DMS114 treated with DMSO at 0.1 percent for 48 hours (cell line): Measurements from ENCODE around the gene MSANTD3.

Experiments used
- DNase-seq: peaks from one replicate; lab custom pipeline; 2025; ENCODE audit not compliant: unreplicated experiment; lab: John Stamatoyannopoulos, UW

Gene MSANTD3

GRCh38 chr9:100465274-100465673, 38.3 kb downstream of the MSANTD3 start:
- no peak for DNase-seq

- no peak for DNase-seq
Observed at GRCh38 chr9:100465761-100466160, 38.8 kb downstream of the MSANTD3 start.

GRCh38 chr9:100466171-100466828, 39.4 kb downstream of the MSANTD3 start:
- no peak for DNase-seq

GRCh38 chr9:100466829-100467221, 39.9 kb downstream of the MSANTD3 start:
- DNase-seq = no peak

- DNase-seq = no peak
Observed at GRCh38 chr9:100468041-100468440, 41.1 kb downstream of the MSANTD3 start.

DNA sequence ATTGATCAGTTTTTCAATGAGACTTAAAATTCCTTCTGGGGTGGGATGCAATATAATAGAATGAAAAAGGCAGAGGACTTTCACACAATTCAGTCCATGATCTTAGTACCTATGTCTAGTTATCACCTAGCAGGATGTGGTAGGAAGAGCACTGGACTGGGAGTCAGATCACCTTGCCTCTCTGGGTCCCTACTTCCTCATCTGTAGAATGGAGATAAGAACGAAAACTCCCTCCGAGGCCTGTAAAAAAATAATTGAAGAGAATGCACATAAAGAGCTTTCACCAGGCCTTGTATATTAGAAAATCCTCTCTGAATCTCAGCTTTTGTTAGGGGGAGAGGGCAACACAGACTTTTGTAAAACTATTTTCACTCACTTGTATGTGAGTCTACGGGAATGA, 45.3 kb downstream of the MSANTD3 start:
- no peak for DNase-seq

DNA sequence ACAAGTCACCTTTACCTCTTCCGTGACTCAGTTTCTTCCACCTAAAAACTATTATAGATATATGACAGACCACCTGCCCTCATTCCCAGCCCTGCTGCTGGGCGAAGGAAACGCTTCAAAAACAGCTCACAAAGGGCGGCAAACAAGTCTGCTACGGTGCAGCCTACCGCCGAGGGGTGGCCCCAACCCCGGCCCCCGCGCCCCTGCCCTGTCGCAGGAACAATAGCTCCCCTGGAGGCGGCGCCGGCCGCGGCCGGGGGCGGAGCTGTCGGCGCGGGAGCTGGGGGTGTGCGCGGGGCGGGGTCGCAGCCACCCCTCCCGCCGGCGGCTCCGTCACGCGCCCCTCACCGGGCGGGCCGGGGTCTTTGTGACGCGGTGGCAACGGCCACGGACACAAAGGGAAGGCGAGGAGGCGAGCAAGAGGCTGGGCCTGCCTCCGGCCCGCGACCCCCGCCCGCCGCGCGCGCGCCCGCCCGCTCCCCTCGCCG, 45.9 kb downstream of the MSANTD3 start, which contains the start of gene TMEFF1:
TMEFF1 (plus strand) TSS at position 362 of the 488 bp plus-strand sequence. CDS start 396 bp downstream, outside the sequence.
- DNase-seq = no peak

- DNase-seq = no peak
Observed at GRCh38 chr9:100473276-100474081, 46.5 kb downstream of the MSANTD3 start.

DNA sequence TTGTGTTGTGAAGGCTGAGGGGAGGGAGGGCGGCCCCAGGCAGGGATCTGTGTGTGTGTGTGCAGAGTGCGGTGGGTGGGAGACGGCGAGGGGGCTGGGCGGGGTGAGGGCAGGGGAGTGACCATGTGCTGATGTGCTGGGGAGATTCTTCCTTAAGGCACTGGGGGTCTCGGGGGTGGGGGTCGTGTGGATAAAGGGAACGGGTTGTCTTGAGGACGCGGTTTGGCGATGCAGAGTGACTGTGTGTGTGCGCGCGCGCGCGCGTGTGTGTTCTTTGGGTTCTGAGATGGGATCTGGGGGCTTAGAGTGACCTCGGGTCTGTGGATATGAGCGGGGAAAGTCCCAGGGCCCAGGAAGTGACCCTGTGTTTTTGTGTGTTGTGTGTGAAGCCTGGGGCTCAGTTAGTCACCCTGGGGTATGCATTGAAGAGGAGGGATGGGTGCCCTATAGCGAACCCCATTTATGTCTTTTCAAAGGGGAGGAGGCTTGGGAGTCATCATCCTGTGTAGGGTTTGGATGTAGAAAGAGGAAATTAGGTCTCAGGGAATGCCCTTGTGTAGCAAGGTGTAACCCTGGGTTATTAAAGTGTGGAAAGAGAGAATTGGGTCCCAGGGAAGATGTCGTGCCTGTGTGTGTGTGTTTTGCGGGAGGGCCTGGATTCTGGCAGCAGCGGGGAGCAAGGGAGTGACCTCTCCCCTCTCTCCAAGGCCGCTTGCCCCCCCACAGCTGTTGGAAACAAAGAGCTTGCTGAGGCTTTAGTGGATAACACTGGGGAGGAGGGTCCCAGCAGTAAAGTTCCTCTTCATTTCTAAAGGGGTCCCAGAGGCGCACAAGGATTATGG, 47.4 kb downstream of the MSANTD3 start:
- DNase-seq = no peak

DNA sequence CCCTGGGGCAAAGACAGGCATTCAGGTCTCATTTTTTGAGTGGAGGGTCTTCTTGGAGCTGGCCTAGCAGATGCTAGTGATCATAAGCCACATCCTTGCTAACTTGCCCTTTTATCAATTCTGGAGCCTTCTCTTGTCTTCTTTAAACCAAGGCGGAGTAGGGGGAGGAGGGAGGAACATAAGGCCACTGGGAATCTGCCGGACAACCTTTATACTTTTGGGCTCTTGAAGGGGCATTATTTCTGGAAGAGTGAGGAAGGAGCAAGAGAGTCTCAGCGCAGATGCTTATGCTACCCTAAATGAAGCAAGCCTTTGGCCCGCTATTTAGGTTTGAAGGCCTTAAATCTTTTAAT, 48.0 kb downstream of the MSANTD3 start:
- no peak for DNase-seq

DNA sequence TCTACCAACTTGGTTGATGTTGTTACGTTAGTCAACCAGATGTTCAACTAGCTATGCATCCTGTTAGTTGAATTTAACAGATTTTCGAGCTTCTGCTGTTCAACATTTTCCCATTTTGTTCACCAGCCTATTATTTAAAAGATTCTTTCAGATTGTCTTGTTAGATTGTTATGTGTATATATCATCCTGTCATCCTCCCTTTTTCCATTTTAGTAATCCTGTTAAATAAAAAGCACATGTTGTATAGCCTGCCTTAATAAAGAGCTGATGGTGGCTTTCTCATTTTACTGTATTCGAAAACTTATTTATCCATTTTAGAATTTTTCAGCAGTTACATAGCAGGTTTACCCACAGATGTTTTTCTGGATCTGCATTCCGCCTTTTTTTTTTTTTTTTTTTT, 50.3 kb downstream of the MSANTD3 start:
- DNase-seq = no peak

GRCh38 chr9:100478192-100478591, 51.2 kb downstream of the MSANTD3 start:
- DNase-seq = no peak

DNA sequence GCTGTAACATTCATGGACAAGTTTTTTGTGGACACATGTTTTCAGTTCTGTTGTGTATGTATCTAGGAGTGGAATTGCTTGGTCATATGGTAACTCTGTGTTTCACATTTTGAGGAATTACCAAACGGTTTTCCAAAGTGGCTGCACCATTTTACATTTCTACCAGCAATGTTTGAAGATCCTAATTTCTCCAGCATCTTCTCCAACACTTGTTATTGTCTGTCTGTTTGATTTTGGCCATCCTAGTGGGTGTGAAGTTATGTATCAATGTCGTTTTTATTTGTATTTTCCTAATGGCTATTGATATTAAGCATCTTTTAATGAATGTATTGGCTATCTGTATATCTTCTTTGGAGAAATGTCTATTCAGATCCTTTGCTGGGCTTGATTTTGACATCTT, 52.9 kb downstream of the MSANTD3 start:
- DNase-seq = no peak

GRCh38 chr9:100485196-100485595, 58.3 kb downstream of the MSANTD3 start:
- no peak for DNase-seq

DNA sequence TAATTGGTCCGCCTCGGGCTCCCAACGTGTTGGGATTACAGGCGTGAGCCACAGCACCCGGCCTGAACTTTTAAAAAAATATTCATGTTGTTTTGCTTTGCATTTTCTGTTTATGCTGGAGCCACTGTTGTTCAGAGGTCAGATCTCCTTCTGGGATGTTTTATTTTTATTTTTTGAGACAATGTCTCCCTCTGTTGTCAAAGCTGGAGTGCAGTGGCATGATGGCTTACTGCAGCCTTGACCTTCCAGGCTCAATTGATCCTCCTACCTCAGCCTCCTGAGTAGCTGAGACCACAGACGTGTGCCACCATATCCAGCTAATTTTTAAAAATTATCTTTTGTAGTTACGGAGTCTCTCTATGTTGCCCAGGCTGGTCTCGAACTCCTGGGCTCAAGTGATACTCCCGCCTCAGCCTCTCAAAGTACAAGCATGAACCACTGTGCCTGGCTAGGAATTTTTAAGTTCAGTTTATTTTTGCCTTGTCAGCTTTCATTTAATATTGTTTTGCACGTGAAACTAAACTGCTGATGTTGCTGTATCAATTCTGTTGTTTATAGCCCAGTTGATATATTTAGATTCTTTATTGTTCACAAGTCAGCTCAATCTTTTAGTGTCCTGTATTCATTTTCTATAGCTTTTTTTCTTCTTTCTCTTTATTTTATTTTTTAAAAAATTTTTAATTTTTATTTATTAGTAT, 59.7 kb downstream of the MSANTD3 start:
- no peak for DNase-seq

- DNase-seq = no peak
Observed at GRCh38 chr9:100488177-100488576, 61.2 kb downstream of the MSANTD3 start.

DNA sequence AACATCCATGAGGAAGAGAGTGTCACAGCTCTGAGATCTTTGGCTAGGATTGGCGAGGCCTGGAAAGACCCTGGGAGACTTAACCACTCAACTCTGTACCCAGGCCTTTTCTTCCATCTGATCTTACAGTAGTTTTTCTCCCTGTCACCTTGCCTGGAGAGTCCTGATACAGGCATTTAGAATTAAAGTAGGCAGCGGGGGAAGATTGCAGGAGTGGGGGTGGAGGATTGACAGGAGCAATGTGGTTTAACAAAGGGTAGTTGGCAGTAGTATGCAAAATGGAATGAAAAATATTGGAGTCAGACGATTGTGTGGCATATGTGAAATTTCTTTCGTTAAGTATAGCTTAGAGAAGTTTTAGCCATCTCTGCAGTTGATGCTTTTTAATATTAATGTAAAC, 62.9 kb downstream of the MSANTD3 start:
- no peak for DNase-seq

DNA sequence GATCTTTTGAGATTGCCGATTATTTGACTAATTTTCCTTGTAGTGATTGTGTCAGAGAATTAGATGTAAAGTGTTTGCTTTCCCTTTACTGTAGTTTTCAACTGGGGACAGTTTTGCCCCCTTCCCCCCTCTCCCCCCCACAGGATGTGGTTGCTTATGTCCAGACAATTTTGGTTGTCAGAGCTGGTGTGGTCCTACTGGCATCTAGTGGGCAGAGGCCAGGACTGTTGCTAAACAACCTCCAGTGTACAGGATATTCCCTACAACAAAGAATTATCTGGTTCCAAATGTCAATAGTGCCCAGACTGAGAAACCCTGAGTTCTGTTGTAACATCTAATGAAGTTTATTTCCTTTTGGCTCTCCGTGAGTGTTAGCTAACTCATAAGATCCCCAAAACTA, 66.0 kb downstream of the MSANTD3 start:
- DNase-seq = no peak

GRCh38 chr9:100498592-100498991, 71.6 kb downstream of the MSANTD3 start:
- DNase-seq = no peak

DNA sequence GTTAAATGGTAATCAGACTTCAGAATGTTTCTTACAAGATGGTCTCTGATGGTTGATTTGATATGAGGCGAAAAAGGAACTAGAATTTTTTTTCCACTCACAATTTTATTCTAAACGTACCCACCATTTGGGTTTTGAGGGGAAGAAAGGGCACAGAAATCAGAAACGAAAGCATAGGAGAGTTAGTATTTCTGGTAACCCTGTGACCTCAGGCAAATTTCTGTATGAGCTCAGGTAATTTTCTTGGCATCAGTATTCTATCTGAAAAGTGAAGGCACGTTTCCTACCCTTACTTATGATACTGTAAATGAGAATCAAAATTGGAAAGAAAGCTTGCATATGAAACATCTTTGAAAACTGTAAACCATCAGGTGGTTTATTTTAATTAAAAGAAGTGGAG, 72.5 kb downstream of the MSANTD3 start:
- DNase-seq = no peak

DNA sequence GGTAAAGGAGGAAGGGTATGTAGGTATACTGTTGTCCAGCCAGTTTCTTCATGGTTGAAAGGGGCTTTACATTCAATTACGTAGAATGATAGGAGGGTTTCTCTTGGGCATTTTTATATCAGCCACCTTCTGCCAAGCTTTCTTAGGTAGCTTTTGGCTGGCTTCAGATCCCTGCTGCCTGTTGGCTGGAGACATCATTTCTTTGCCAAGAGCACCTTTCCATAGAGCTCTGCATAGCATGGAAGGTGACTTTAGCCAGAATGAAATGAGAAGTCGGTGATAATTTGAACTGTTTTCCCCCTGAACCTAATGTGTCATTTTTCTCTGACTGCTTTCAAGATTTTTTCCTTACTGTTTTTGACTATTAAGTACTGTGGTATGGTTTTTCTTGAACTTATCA, 72.9 kb downstream of the MSANTD3 start:
- no peak for DNase-seq
